ENCODE measurements around the gene RAD51B.

The RAD51B gene

DNA sequence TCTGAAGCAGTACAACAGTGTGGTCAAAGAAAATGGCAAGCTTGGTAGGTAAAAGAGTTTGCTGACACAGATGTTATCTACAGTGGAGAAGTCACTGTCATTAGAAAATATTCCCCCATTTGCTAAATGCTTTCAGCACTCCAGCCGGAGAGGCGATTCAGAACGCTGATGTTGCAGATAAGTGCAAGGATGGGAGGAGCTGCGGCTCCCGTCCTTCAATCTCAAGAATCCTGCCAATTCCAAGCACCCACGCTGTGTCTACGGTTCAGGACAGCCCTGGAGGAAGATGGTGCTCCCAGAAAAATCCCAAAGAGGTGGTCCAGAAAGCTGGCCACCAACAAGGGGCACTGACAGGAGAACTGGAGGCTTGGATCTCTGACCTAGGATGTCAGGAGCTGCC is 894.2 kb downstream of the RAD51B start:
- H3K27me3 ChIP-seq (ENCODE audit: insufficient read depth, poor library complexity, severe bottlenecking), result no peaks in the 10 kb centered on the region
- no peaks in the 10 kb centered on the region for H3K36me3 ChIP-seq (ENCODE audit: low read depth)
- TF ChIP-seq, protein P1, sequence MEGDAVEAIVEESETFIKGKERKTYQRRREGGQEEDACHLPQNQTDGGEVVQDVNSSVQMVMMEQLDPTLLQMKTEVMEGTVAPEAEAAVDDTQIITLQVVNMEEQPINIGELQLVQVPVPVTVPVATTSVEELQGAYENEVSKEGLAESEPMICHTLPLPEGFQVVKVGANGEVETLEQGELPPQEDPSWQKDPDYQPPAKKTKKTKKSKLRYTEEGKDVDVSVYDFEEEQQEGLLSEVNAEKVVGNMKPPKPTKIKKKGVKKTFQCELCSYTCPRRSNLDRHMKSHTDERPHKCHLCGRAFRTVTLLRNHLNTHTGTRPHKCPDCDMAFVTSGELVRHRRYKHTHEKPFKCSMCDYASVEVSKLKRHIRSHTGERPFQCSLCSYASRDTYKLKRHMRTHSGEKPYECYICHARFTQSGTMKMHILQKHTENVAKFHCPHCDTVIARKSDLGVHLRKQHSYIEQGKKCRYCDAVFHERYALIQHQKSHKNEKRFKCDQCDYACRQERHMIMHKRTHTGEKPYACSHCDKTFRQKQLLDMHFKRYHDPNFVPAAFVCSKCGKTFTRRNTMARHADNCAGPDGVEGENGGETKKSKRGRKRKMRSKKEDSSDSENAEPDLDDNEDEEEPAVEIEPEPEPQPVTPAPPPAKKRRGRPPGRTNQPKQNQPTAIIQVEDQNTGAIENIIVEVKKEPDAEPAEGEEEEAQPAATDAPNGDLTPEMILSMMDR (IDR thresholded peaks at IDR 0.05; ENCODE audit: poor library complexity, severe bottlenecking), result no peak
- H3K4me1 ChIP-seq (ENCODE audit: insufficient read depth, poor library complexity, severe bottlenecking), result no peaks in the 10 kb centered on the region
- H3K4me3 ChIP-seq (ENCODE audit: severe bottlenecking), result no peak overlapping the region
- ATAC-seq (ENCODE audit: low read depth) (no peak), DNase-seq (ENCODE audit: low spot score) (no peak)
- H3K9me3 ChIP-seq (ENCODE audit: severe bottlenecking), result no peaks in the 10 kb centered on the region
- H3K27ac ChIP-seq (ENCODE audit: poor library complexity, severe bottlenecking), result no peak overlapping the region

DNA sequence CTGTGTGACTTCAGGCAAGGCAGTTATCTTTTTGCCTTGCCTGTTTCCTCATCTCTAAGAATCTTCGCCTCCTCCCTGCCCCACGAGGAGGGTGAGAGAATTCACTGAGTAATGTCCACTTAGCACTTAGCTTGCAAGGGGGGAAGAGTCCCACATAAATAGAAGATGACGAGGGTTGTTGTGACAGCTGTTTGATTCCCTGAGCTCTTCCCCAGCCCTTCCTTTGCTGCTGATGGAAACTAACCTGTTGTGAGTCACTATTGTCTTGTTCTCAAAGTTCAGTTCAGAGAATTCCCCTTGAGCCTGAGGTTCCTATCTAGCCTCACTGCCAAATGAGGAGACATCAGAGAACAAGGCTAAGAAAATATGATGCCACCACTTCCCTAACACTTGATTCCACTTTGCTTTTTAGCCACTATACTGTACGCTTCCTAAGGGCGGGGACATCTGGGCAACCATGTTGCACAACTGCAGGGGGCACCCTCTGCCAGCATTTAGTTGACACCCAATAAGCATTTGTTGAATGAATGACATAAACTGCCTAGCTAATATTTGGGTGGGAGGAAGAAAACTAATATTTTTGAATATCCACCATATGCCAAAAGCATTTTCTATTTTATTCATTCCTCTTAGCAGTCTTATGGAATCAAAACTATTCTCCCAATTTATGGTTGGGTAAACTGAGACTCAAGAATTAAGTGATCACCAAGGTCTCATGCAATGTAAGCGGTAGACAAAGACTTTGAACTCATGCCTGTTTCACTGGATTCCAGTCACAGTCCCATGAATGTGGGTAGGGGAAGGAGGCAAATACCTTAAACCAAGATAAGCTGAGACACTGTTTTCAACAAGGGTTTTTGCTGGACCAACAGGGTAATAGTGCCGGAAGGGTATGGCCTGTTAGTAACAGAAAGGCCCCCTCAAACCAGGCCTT is 895.7 kb downstream of the RAD51B start:
- DNase-seq (ENCODE audit: low spot score) (no peak), ATAC-seq (ENCODE audit: low read depth) (no peak; the same call in 2 of the 3 replicates)
- H3K9me3 ChIP-seq (ENCODE audit: severe bottlenecking), result no peaks in the 10 kb centered on the region
- no peak overlapping the region for H3K27ac ChIP-seq (ENCODE audit: poor library complexity, severe bottlenecking)
- H3K4me1 ChIP-seq (ENCODE audit: insufficient read depth, poor library complexity, severe bottlenecking), result no peaks in the 10 kb centered on the region
- TF ChIP-seq, protein P1 (IDR thresholded peaks at IDR 0.05; ENCODE audit: poor library complexity, severe bottlenecking), result no peak
- H3K27me3 ChIP-seq (ENCODE audit: insufficient read depth, poor library complexity, severe bottlenecking), result no peaks in the 10 kb centered on the region
- H3K36me3 ChIP-seq (ENCODE audit: low read depth), result no peaks in the 10 kb centered on the region
- no peak overlapping the region for H3K4me3 ChIP-seq (ENCODE audit: severe bottlenecking)

DNA sequence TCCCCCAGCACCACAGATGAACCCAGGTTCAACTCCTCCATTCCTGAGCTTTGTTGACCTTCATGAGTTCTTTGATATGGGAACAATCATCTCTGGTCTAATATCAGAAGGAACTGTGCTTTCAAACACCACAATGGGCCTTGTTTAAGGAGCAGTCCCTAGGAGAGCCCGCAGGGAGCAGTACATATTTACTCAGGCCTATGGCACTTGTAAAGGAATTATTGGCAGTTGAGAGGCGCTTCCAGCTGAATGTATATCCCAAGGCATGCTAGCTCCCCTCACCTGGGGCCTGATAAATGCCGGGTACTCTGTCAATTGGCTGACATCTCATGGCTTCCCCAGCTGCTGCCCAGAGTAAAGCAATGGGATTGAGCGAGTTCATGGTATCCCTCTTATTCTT is 897.1 kb downstream of the RAD51B start:
- Histone ChIP-seq H3K27me3 (ENCODE audit: insufficient read depth, poor library complexity, severe bottlenecking) (no peaks in the 10 kb centered on the region), H3K36me3 (ENCODE audit: low read depth) (no peaks in the 10 kb centered on the region), H3K27ac (ENCODE audit: poor library complexity, severe bottlenecking) (no peak overlapping the region), H3K4me3 (ENCODE audit: severe bottlenecking) (no peak overlapping the region), H3K4me1 (ENCODE audit: insufficient read depth, poor library complexity, severe bottlenecking) (no peaks in the 10 kb centered on the region), H3K9me3 (ENCODE audit: severe bottlenecking) (no peaks in the 10 kb centered on the region)
- ATAC-seq (ENCODE audit: low read depth) (no peak; the same call in 2 of the 3 replicates), DNase-seq (ENCODE audit: low spot score) (no peak)
- TF ChIP-seq, protein P1 (IDR thresholded peaks at IDR 0.05; ENCODE audit: poor library complexity, severe bottlenecking), result no peak

DNA sequence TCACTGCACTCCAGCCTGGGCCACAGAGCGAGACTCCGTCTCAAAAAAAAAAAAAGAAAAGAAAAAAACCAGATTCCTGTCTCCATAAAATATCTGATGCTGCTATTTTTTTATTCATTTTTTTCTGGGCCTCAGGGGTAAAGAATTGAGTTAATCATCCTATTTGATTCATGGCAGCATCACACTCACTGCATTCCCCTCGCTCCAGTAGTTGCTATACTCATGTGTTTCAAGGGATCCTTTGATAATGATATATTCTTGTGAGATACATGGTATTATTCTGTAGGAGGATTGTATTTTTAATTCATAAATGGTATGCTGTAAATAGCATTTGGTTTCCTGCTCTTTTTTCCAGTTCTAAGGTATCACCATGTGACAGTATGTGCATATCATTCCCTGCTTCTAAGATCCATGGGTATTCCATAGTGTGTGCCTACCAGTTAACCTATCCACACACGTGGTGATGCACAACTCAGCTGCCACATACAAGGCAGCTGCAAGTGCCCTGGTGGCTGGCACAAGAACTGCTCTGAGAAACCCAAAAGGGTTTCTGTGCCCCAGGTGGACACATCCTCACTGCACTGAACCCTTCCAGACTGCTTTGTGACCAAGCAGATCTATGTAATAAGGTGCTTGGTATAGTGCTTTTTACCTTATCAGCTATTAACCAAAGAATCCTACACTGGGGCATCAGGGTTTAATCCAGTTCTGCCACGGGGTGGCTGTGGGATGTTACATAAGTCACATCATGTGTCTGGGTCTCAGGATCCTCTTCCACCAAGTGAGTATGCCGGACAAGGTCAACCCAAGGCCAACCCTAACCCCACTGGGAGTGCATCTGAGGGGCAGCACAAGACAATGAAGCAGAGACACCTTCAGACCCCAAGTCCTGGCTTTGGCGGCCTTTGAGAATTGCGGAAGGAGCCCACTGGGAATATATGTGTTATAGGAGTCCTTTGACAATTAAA is 898.7 kb downstream of the RAD51B start:
- no peaks in the 10 kb centered on the region for H3K4me1 ChIP-seq (ENCODE audit: insufficient read depth, poor library complexity, severe bottlenecking)
- H3K27me3 ChIP-seq (ENCODE audit: insufficient read depth, poor library complexity, severe bottlenecking), result no peaks in the 10 kb centered on the region
- no peak overlapping the region for H3K4me3 ChIP-seq (ENCODE audit: severe bottlenecking)
- ATAC-seq (ENCODE audit: low read depth) (peak; percentile 66), DNase-seq (ENCODE audit: low spot score) (no peak)
- no peaks in the 10 kb centered on the region for H3K36me3 ChIP-seq (ENCODE audit: low read depth)
- H3K27ac ChIP-seq (ENCODE audit: poor library complexity, severe bottlenecking), result no peak overlapping the region
- TF ChIP-seq, protein P1 (IDR thresholded peaks at IDR 0.05; ENCODE audit: poor library complexity, severe bottlenecking), result peak; percentile 46
- no peaks in the 10 kb centered on the region for H3K9me3 ChIP-seq (ENCODE audit: severe bottlenecking)

Data from RWPE2 (cell line).